Testis (tissue), 3 donors: ENCODE measurements around the gene SIVA1. TPM values are rescaled to one million over a fixed set of nuclear protein-coding genes. Genes with fewer than 3 reads are reported as not detected.

ENCODE experiments used
- DNase-seq: peaks from one replicate; pipeline ENCODE4 v3.0.0-alpha.2; 2019
- H3K27ac ChIP-seq, 2 donors: fragments of 200-600 bp; sonication (generic); one replicate each; pipeline ENCODE4 v1.5.1; 2019
- H3K27me3 ChIP-seq: fragments of 200-600 bp; sonication (generic); one replicate; pipeline ENCODE4 v1.5.1; 2019
- H3K36me3 ChIP-seq: fragments of 200-600 bp; sonication (generic); one replicate; pipeline ENCODE4 v1.5.1; 2017; ENCODE audit warnings: low read depth; ENCODE audit errors: missing control alignments
- H3K4me1 ChIP-seq: fragments of 200-600 bp; sonication (generic); one replicate; pipeline ENCODE4 v1.5.1; 2019
- H3K4me3 ChIP-seq, 2 donors: fragments of 200-600 bp; sonication (generic); one replicate each; pipeline ENCODE4 v1.5.1; 2017 to 2019
- H3K9me3 ChIP-seq: fragments of 200-600 bp; sonication (generic); one replicate; pipeline ENCODE4 v1.5.1; 2017
- POLR2A ChIP-seq: fragments of 450-650 bp; IDR thresholded peaks from one replicate; pipeline ENCODE4 v1.6.1; 2017; ENCODE audit warnings: antibody characterized with exemption, mild to moderate bottlenecking, moderate library complexity
- WGBS, 2 donors: methylation state at CpG; one replicate each; pipeline ENCODE4 v1.1.5; 2018; 5-methylcytosine and 5-hydroxymethylcytosine counted together
- intact Hi-C: fragments of 100-400 bp; cut with DNase I; formaldehyde crosslinking; loops from one replicate; pipeline ENCODE4 v1.15.1; 2023; ENCODE audit warnings: low total_unique reads
- polyA plus RNA-seq: library from polyadenylated mRNA; stranded (reverse); fragments of 350-450 nt; fragmentation: Illumina TruSeq; extraction: RNeasy Lipid Tissue Mini Kit (QIAGEN cat#74804); gene quantifications from one replicate; pipeline ENCODE4 v1.2.3, GENCODE V29; 2014; ENCODE audit warnings: low read depth, low replicate concordance; ENCODE audit not compliant: insufficient read depth
- total RNA-seq, 2 donors: library from RNA; depleted of rRNA; stranded (reverse); fragments of >200 nt; gene quantifications; one replicate each; pipeline ENCODE4 v1.2.3, GENCODE V29; 2016
- TF ChIP-seq, protein P1 (sequence below), 3 experiments: fragments of 450-650 bp in 2 of 3; fragments of 200-600 bp in 1 of 3; sonication (generic) in 1 of 3; IDR thresholded peaks; one replicate each; pipeline ENCODE4 v1.5.1; 2016 to 2019; ENCODE audit warnings: antibody characterized with exemption in 3 of 3, mild to moderate bottlenecking in 2 of 3, moderate library complexity in 1 of 3

The SIVA1 gene
- total and polyA plus RNA-seq, 3 donors from 2014 or later = 99.5 to 247 (median 236) TPM

DNA sequence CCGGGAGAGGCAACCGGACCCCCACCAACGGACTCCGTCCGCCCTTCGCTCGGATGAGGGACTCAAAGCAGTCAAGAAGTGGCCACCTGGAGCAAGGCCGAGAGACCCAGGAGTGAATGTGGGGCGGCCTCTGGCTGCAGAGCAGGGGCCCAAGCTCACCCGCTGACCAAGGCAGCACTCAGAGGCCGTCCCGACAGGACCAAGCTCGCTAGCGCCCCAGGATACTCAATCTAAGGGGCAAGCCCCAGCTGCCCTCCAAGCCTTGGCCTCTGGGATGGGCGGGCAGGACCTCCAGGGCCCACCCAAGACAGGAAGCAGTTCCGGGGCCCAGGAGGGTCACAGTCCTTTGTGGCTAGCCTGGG lies 41.7 kb downstream of the SIVA1 start:
- peak; percentile 46 for DNase-seq
- Histone ChIP-seq H3K27me3 (no peaks in the 10 kb centered on the region), H3K36me3 (no peaks in the 10 kb centered on the region), H3K4me3 (peak overlapping the region; percentile 70 to 79), H3K9me3 (no peaks in the 10 kb centered on the region), H3K4me1 (peaks cover 50% of the 10 kb centered on the region), H3K27ac (peak overlapping the region; percentile 44 to 78)
- intact Hi-C loops = no loop called here
- 1 to 13% methylated on average over 3 to 16 of the region's 16 CpGs for whole genome bisulfite sequencing, 2 donors
- TF ChIP-seq, protein P1, sequence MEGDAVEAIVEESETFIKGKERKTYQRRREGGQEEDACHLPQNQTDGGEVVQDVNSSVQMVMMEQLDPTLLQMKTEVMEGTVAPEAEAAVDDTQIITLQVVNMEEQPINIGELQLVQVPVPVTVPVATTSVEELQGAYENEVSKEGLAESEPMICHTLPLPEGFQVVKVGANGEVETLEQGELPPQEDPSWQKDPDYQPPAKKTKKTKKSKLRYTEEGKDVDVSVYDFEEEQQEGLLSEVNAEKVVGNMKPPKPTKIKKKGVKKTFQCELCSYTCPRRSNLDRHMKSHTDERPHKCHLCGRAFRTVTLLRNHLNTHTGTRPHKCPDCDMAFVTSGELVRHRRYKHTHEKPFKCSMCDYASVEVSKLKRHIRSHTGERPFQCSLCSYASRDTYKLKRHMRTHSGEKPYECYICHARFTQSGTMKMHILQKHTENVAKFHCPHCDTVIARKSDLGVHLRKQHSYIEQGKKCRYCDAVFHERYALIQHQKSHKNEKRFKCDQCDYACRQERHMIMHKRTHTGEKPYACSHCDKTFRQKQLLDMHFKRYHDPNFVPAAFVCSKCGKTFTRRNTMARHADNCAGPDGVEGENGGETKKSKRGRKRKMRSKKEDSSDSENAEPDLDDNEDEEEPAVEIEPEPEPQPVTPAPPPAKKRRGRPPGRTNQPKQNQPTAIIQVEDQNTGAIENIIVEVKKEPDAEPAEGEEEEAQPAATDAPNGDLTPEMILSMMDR (IDR thresholded peaks at IDR 0.05) = no peak
- no peak for TF ChIP-seq POLR2A

DNA sequence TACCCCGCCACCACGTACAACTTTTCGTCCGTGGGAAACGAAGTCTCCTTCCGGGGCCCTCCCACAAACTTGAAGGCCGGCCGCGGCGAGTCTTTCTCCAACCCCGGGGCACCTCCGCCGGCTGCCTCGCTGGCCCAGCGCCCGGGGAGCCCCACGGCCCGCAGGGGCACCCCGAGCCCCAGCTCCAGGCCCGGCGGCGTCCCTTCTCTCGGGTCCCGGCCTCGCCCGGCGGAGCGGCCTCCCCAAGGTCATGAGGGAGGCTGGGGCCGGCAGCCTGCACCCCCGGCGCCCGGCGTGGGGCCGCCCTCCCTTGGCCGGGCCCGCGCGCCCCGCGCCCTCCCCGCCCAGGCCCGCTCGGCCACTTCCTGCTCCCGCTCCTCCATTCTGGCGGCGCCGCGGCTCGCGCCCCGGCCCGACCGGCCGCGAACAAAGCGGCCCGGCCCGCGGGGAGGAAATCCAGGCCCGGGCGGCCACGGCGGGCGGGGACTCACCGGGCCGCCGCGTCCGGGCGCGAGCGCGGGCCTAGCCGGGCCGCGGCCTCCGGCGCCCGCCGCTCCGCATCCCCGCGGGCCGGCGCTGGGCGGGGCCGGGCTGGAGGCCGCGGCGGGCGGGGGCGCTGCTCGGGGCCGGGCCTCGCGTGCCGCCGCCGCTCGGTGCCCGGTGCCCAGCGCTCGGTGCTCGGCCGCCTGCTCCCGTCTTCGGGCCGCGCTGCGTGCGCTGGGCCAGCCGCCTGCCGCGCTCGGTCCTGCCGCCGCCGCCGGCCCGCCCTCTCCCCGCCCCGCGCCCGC lies 42.2 kb downstream of the SIVA1 start, which contains the start of gene AKT1:
AKT1 (minus strand) TSS at position 756 of the 788 bp plus-strand sequence. CDS start 3,105 bp downstream, outside the sequence.
- no peak for DNase-seq
- H3K9me3 ChIP-seq = no peaks in the 10 kb centered on the region
- peak within 1 kb of the TSS; percentile 70 to 79 for H3K4me3 ChIP-seq
- TF ChIP-seq, protein P1 (IDR thresholded peaks at IDR 0.05) = no peak
- 0% methylated on average over 27 of the region's 124 CpGs; no CpG with 5 or more reads in 1 of the 2 donors for WGBS, 2 donors
- H3K36me3 ChIP-seq = no peaks in the 10 kb centered on the region
- no peaks in the 10 kb centered on the region for H3K27me3 ChIP-seq
- peaks cover 56% of the 10 kb centered on the region for H3K4me1 ChIP-seq
- H3K27ac ChIP-seq = peak within 1 kb of the TSS; percentile 80 to 88
- intact Hi-C loops = no loop called here

DNA sequence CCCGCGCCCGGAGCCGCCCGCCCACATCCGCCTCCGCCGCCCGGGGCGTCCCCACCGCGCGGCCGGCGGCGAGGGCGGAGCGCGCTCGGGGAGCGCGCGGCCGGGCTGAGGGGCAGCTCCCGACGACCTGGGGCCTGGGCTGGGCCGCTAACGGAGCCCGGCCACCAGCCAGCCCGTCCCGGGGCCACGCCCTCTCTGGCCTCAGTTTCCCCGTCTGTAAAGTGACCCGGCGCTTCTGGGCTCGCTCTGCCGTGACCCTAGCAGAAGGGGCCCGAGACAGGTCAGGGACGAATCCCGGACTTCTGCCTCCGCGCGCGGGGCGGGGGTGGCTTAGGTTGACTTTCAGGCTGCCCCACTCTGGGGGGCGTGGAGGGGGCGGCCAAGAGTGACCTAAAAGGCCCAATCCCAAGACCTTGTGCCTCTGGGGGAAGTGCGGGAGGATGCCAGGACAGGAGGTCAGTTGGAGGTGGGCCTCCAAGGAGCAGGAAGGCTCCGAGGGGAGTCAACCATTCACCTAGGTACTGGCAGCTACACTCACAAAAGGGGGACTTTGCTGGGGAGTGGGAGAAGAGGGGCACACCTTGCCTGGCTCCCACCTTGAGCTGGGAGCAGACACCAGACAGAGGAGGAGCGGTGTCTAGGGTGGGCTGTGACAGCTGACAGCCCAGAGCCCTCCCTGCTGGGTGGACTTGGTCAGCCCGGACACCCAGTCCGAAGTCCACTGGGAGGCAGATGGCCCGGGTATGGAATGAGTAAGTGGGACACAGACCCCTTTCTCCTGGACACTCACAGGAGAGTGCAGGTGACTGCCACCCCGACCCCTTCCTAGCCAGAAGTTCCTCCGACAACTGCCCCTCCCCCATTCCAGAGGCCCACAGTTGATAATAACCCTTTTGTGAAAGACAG lies 43.1 kb downstream of the SIVA1 start:
- TF ChIP-seq, protein P1 (IDR thresholded peaks at IDR 0.05) = no peak
- TF ChIP-seq POLR2A = no peak
- whole genome bisulfite sequencing, 2 donors = 19 to 59% methylated on average over 7 to 22 of the region's 55 CpGs
- Histone ChIP-seq H3K4me3 (peak overlapping the region; percentile 32 to 49), H3K9me3 (no peaks in the 10 kb centered on the region), H3K4me1 (peaks cover 57% of the 10 kb centered on the region), H3K36me3 (no peaks in the 10 kb centered on the region), H3K27me3 (no peaks in the 10 kb centered on the region), H3K27ac (peak overlapping the region; percentile 80 to 88)
- peak; percentile 43 for DNase-seq
- intact Hi-C loops = no loop called here

DNA sequence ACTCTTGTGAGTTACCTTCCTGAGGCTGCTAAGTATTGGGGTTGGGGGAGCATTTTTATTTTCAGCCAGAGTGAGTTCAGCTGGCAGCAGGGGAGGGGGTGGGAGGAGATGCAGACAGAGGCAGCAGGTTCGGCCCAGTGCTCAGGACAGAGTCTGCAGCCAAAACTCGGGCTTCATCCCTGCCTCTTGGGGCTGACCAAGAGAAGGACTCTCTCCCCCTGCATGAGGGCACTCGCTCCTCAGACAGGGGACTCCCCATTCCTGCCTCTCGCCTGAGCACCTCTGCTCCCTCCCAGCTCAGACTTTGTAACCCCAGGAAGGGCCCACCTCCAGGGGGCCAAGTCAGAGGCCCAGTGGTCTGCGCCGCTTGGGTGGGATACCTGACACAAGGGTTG lies 43.7 kb downstream of the SIVA1 start:
- 51 to 66% methylated on average over 4 to 6 of the region's 6 CpGs for WGBS, 2 donors
- TF ChIP-seq, protein P1 (IDR thresholded peaks at IDR 0.05) = no peak
- TF ChIP-seq POLR2A = no peak
- Histone ChIP-seq H3K27me3 (no peaks in the 10 kb centered on the region), H3K27ac (no peak overlapping the region), H3K4me3 (no peak overlapping the region), H3K4me1 (peaks cover 63% of the 10 kb centered on the region), H3K36me3 (no peaks in the 10 kb centered on the region), H3K9me3 (no peaks in the 10 kb centered on the region)
- intact Hi-C loops = no loop called here
- no peak for DNase-seq
